HG02642 (cell line): ENCODE measurements around the gene MMD2.
"Not testable (repeated sequence)": the region's sequence is repeated elsewhere in the genome, so short reads cannot be mapped to it uniquely, and the experiment has no call there.

Experiments
- ATAC-seq: cut with Tn5 transposase; IDR thresholded peaks from one replicate; pipeline ENCODE4 v1.9.1; 2021; ENCODE audit warnings: mild to moderate bottlenecking; ENCODE audit not compliant: unreplicated experiment, poor library complexity

MMD2 gene, protein sequence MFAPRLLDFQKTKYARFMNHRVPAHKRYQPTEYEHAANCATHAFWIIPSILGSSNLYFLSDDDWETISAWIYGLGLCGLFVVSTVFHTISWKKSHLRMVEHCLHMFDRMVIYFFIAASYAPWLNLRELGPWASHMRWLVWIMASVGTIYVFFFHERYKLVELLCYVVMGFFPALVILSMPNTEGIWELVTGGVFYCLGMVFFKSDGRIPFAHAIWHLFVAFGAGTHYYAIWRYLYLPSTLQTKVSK

DNA sequence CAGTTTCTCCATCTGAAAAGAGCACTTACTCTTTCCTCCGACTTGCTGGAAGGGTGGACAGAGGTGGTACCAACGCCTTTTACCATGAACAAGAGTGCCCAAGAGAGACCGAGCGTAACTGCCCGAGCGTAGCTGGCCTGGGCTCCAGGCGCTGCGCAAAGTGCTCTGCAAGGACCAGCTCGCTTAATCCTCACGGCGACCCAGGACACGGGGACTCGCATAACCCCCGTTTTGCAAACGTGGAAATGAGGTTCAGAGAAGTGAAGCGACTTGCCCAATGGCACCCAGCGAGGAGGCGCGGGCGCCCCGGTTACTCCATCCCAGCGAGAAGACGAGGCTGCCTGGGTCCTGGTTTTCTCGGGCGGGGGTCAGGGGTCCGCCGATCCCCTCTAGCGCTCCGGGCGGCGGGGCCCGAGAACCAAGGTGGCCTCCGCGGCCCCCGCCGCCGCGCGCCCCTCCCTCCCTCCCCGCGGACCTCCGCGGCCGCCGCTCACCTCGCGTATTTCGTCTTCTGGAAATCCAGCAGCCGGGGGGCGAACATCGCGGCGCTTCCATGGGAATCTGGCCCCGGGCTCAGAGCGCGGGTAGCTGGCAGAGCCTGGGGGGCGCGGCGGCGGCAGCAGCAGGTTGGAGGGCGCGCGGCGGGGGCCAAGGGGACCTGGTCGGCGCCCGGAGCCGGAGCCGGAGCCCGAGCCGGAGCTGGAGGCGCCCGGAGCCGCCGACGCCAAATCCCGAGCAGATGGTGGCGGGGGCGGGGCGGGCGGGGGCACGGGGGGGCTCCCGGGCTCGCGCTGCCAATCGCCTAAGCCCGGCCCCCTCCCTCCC, at the start of gene MMD2:
Gene MMD2, minus strand, starts transcription at position 711 of the 825 bp plus-strand sequence. Its CDS starts 170 bp downstream, at position 541.
- ATAC-seq = no peak

DNA sequence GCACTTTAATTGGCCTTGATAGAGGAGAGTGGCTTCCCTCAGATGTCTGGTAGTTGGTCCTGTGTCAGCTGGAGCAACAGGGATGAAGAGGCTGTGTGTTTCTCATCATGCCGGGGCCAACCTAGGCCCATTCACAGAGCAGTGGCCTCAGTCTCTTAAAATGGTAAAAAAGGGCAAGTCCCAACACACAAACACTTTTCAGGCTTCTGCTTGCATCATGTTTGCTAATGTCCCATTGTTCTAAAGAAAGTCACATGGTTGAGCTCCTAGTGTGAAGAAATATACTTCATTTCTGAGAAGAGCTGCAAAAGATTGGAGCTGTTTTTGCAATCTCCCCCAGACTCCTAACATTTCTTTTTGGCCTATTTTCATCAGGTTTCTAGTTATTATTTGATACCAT, 46.1 kb upstream of the MMD2 start:
- ATAC-seq = no peak

DNA sequence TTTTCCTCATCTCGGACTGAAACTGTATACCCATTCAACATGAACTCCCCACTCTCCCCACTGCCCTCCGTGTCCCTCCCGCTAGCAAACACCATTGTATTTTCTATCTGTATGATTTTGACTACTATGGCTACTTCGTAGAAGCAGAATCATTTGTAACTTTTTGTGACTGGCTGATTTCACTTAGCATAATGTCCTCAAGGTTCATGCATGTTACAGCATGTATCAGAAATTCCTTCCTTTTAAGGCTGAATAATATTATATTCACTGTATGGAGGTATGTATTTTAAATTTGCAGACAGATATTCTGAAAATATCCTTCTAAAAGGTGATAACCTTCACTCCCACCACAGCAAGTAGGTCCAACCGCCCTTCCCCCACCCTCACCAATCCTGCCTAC, 42.9 kb upstream of the MMD2 start:
- no peak for ATAC-seq

DNA sequence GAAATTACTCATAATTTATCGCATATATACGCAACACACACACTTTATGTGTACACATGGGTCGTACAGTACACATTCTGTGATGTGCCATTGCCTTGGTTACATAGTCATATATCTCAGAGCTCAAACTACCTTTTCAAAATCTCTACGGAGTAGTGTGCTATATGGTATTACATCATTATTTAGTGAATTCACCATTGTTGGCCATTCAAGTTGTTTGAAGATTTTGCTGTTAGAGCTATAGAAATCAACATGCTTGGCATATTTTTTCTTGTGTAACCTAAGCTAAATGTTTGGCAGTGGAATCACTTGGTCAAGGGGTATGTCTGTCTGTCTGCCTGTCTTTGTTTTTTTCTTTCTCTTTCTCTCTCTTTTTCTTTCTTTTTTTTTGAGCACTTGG, 42.0 kb upstream of the MMD2 start:
- ATAC-seq = no peak

DNA sequence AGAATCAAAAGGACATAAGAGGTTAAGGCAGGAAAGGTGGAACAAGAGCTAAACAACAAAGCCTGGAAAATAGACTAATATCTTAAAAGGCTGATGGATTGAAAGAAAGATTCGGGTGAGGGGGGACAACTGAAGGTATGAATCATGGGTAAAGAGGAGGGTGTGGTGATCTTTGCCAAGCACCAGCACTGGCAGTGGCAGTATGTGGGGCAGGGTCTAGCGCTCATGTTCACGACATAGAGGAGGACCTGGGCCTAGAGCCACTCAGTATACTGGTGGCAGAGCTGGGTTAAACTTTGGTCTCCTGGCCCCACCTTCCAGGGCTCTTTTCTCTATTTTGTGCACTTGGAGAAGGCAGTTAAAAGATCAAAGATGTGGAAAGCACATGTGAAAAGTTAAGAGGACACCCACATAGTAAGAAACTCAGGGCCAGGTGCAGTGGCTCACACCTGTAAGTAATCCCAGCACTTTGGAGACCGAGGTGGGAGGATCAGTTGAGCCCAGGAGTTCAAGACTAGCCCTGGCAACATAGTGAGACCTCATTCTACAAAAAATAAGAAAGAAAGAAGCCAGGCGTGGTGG, 40.5 kb upstream of the MMD2 start:
- ATAC-seq = no peak

DNA sequence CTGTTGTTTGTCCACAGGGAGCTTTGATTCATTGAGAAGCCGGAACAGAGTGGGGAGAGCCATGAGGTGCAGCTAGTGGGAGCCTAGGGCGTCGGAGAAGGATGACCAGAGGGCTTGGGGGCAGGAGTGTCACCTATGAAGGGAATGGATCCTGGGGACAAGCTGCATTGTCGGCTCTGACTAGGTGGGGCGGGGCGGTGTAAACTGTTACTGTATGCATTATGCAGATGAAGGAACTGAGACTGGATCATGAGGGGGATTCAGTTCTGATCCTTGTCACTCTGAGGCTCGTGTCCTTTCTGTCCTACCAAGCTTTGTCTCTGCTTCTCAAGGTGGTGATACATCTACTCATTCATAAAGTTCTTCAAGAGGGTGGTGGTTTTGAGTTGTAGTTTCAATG, 39.9 kb upstream of the MMD2 start:
- ATAC-seq = no peak

DNA sequence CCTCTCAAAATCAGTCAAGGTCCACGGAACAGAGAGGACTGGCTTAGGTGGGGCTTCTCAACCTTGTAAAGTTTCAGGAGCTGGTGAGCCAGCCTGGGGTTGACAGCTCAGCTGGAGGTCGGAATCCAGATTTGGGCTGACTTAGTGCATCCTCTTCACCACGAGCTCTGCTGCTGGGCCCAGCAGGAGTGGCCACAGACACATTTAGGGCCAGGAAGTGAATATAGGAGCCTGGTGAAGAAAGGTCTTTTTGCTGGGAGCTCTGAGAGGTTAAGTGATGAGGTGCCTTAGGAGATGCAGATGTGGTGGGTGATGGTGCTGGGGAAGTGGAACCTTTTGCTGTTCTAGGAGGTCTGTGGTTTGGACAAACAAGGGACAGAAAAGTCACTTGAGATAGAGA, 39.3 kb upstream of the MMD2 start:
- ATAC-seq = no peak

DNA sequence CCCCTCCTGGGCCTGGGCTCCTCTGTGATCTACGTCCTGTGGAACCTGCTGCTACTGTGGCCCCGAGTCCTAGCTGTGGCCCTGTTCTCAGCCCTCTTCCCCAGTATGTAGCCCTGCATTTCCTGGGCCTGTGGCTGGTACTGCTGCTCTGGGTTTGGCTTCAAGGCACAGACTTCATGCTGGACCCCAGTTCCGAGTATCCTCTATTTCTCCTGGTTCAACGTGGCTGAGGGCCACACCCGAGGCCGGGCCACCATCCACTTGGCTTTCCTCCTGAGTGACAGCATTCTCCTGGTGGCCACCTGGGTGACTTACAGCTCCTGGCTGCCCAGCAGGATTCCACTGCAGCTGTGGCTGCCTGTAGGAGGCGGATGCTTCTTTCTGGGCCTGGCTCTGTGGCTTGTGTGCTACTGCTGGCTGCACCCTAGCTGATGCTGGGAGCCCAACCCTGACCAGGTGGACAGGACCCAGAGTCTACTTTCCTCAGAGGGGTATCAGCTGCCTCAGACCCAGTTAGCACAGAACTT, 37.8 kb upstream of the MMD2 start:
- no peak for ATAC-seq

DNA sequence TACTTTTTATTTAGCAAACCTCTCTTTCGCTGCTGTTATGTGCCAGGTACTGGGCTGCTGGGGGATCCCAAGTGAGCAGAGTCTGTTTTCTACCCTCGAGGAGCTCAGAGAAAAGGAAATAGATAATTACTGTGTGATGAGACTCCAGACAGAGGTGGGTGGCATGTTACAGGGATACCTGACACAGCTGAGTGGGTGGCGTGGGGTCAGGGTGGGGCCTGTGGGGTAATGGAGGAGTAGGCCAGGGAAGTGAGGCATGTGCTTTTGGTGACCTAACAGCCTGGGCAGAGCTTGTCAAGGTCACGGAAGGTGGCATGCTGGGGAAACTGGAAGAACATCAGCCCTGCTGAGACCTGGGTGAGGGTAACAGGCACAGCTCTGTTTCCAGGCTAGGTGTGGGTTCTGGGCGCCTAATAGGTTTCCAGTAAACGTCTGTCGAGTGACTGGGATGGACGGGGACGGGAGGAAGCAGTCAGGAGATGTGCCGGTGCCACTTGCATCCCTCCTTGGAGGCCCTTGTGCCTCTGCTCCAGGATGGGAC, 36.5 kb upstream of the MMD2 start:
- ATAC-seq = no peak

DNA sequence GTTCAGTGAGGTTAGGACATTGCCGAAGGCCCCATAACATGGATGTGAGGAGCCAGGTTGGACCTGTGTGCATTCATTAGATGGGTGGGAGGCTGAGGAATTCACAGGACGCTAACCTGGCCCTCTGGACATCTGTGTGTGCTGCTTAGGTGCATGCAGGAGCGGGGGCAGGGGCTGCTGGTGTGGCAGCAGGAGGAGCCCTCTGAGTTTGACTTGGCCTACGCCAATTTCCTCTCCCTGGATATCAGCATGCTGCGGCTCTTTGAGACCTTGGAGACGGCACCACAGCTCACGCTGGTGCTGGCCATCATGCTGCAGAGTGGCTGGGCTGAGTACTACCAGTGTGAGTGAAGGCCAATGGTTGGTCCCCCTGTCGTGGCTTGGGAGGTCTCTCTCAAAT, 34.5 kb upstream of the MMD2 start:
- ATAC-seq = no peak

DNA sequence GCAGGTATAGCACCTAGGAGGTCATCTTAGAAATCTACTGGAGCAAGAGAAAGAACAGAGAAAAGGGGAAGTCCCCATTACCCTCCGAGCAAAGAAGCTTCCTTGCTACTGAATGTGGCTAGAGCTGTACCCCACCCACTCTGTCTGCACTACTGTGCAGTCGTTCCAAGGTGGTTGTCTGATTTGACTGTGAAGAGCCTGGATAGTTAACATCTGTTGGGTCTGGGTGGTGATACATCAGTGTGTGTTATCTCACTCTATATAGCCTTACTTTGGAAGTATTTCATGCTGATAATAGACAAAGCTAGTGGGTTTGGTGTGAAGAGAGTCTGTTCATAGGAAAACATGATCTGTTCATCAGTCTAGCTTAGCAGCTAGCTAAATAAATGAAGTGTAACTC, 23.8 kb upstream of the MMD2 start:
- peak; percentile 52 for ATAC-seq

DNA sequence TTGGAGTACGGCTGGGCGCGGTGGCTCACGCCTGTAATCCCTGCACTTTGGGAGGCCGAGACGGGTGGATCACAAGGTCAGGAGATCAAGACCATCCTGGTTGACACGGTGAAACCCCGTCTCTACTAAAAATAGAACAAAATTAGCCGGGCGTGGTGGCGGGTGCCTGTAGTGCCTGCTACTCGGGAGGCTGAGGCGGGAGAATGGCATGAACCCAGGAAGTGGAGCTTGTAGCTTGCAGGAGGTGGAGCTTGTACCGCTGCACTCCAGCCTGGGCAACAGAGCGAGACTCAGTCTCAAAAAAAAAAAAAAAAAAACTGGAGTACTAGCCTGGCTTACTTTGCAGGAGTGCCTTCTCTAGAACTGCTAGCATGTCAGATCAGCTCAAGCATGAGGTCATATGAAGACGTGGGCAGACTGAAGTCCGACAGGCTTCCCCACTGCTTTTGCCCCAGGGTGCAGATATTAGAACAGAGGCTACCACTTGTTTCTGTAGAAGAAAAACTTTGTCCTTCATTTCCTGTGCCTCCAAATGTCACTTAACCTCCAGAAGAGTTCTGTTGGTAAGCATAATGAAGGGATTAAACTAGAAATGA, 22.4 kb upstream of the MMD2 start:
- ATAC-seq = not testable (repeated sequence)

DNA sequence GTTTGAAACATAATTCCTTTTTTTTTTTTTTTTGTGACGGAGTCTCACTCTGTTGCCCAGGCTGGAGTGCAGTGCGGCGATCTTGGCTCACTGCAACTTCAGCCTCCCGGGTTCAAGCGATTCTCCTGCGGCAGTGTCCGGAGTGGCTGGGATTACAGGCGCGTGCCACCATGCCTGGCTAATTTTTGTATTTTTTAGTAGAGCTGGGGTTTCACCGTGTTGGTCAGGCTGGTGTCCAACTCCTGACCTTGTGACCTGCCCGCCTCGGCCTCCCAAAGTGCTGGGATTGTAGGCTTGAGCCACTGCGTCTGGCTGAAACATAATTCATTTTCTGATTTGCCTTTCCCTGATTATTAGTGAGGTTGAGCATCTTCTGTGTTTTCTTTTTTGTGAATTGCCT, 16.6 kb upstream of the MMD2 start:
- ATAC-seq = not testable (repeated sequence)

DNA sequence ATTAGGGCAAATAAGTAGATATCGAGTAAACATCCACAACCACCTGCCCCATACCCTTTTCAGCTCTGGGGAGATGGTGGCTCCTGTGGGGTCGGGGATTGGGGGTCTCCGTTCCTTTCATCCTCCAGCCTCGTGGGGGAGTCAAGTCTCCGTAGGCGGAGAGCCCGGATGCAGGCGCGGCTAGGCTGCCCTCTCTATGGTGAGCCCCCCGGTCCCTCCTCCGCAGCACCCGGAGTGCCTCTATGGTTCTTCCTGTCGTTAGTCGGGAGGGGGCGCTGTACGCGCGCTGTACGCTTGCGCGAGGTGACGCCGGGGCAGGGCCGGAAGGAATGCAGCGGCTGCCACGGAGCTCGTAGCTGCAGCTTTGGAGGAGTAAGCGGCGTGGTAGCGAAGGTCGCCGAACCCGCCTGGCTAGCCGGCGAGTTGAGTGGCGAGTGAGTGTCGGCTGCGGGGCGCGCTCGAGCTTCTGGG, 14.8 kb upstream of the MMD2 start:
- ATAC-seq = peak; percentile 95

DNA sequence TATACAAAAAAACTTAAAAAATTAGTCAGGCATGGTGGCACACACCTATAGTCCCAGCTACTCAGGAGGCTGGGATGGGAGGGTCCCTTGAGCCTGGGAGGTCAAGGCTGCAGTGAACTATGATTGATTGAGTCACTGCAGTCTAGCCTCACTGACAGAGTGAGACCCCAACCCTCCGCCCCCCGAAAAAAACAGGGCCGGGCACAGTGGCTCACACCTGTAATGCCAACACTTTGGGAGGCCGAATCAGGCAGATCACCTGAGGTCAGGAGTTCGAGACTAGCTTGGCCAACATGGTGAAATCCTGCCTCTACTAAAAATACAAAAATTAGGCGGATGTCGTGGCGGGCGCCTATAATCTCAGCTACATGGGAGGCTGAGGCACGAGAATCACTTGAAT, 13.5 kb upstream of the MMD2 start:
- not testable (repeated sequence) for ATAC-seq

DNA sequence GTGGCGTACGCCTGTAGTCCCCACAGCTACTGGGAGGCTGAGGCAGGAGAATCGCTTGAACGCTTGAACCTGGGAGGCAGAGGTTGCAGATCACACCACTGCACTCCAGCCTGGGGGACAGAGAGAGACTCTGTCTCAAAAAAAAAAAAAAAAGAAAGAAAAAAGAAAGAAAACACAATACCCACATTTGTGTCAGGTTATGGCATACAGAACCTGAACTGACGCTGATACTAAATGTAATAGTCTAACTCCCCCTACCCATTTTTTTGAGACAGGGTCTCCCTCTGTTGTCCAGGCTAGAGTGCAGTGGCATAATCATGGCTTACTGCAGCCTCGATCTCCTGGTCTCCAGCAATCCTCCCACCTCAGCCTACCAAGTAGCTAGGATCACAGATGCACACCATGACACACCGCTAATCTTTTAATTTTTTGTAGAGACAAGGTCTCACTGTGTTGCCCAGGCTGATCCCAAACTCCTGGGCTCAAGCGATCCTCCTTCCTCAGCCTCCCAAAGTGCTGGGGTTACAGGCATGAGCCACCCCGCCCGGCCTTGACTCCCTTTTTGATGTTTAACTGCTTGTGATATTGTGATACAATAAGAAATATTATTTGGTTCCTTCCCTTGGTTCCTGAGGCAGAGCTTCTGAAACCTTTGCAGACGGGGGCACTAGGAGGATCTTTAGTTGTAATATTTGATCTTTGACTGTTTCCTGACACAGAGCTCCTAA, 6.5 kb upstream of the MMD2 start:
- ATAC-seq = no peak

DNA sequence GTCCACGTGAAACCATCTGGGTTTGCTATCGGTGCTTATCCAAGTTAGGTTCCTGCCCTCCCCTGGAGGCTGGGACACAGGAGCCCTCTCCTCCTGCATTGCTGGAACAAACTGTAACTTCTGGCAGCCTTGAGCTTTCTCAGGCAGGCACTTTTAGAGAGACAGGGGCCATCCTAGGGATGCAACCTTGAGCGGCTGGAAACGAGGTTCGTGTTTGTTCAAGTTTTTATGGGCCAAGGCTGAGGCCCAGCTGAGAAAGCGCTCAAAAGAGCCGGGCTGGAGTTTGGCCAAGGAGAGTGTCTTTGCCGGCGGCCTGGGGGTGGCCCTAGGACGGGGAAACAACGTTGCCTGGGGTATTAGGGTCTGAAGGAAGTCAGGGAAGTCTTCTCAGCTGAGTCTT, 5.5 kb upstream of the MMD2 start:
- ATAC-seq = no peak

DNA sequence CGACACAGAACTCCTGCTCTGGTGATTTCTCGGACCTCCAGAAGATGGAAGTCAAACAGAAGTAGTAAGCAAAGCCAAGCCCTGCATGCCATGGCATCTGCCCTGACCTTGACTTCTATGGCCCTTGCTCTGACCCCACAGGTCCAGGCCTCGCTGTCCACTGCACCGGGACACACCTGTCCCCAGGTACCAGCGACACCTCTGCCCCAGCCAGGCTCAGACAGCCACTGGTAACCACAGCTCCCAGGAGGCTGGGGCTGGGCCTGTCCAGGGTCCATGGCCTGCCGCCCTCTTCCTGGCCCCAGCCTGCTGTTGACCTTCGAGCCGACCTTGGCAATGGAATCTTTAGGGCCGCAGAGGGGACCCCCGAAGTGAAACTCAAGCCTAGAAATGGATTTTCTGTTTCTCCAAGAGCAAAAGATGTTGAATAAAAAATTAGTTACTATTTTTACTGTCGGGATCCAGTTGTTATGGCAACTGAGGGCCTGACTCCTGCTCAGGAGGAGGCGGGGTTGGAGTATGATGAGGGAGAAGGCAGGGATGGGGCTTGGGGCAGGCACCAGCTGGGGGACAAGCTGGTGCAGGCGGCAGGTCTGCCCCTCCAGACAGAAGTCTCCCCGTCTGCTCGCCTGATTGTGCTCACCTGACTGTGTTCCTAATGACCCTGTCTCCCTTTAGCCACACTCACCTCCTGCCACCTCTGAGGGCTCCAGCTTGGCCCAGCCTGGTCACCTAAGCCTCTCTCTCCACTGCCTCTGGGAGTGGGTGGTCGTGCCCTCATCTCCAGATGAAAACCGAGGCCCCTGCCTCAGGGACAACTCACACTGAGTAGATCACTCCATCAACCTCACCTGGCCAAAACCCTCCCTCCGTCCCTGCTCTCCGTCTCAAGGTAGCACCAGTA, 4.1 kb upstream of the MMD2 start:
- ATAC-seq = no peak

DNA sequence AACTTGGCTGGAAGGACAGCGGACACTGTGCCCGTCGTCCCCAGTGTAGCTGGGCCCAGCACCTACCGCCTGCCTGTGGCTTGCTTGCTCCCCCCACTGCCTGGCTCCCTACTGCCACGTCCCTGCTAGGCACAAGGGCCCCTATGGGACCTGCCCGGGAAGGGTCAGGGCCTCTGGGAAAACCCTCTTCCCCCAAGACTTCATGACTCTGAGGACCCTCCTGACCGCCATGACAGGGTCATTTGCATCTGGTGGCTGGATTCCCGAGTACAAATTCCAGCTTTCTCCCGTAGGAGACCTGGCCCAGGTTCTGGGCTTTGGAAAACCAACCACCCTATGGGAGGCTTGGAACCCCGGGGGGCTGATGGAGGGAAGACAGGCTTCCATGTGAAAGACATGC, 1.4 kb upstream of the MMD2 start:
- ATAC-seq = no peak
